ENCODE measurements around the gene CCDC60. TPM values are rescaled to one million over a fixed set of nuclear protein-coding genes. Genes with fewer than 3 reads are reported as not detected.

The CCDC60 gene
- total RNA-seq, 4 donors from 2014 or later, result 1.6 TPM; not detected in 3

- H3K27me3 ChIP-seq, result no peaks in the 10 kb centered on the region
- H3K4me3 ChIP-seq, result no peak overlapping the region
- TF ChIP-seq CTCF (IDR thresholded peaks at IDR 0.05) (no peak), POLR2A (IDR thresholded peaks at IDR 0.05) (no peak)
- H3K9me3 ChIP-seq, result no peaks in the 10 kb centered on the region
- H3K4me1 ChIP-seq, result no peaks in the 10 kb centered on the region
- H3K27ac ChIP-seq, result no peak overlapping the region
- no peaks in the 10 kb centered on the region for H3K36me3 ChIP-seq
- DNase-seq, result no peak
These were observed 35.4 kb upstream of the CCDC60 start for GRCh38 chr12:119299130-119299529.

- no peak overlapping the region for H3K4me3 ChIP-seq
- no peak overlapping the region for H3K27ac ChIP-seq
- no peaks in the 10 kb centered on the region for H3K36me3 ChIP-seq
- TF ChIP-seq CTCF (IDR thresholded peaks at IDR 0.05), result no peak
- no peak for TF ChIP-seq POLR2A (IDR thresholded peaks at IDR 0.05)
- no peaks in the 10 kb centered on the region for H3K9me3 ChIP-seq
- no peak for DNase-seq
- no peaks in the 10 kb centered on the region for H3K27me3 ChIP-seq
- H3K4me1 ChIP-seq, result no peaks in the 10 kb centered on the region
These were observed 33.1 kb upstream of the CCDC60 start for GRCh38 chr12:119301379-119301778.

- Histone ChIP-seq H3K4me3 (no peak overlapping the region), H3K4me1 (no peaks in the 10 kb centered on the region), H3K27ac (no peak overlapping the region), H3K9me3 (no peaks in the 10 kb centered on the region), H3K27me3 (no peaks in the 10 kb centered on the region), H3K36me3 (no peaks in the 10 kb centered on the region)
- no peak for TF ChIP-seq POLR2A (IDR thresholded peaks at IDR 0.05)
- no peak for TF ChIP-seq CTCF (IDR thresholded peaks at IDR 0.05)
- no peak for DNase-seq
These were observed 32.0 kb upstream of the CCDC60 start for GRCh38 chr12:119302451-119303080.

- no peak overlapping the region for H3K27ac ChIP-seq
- no peaks in the 10 kb centered on the region for H3K9me3 ChIP-seq
- no peaks in the 10 kb centered on the region for H3K27me3 ChIP-seq
- TF ChIP-seq CTCF (IDR thresholded peaks at IDR 0.05) (no peak), POLR2A (IDR thresholded peaks at IDR 0.05) (no peak)
- H3K4me3 ChIP-seq, result no peak overlapping the region
- no peaks in the 10 kb centered on the region for H3K36me3 ChIP-seq
- H3K4me1 ChIP-seq, result no peaks in the 10 kb centered on the region
- no peak for DNase-seq
These were observed 27.9 kb upstream of the CCDC60 start for GRCh38 chr12:119306593-119306992.

- no peaks in the 10 kb centered on the region for H3K27me3 ChIP-seq
- TF ChIP-seq CTCF (IDR thresholded peaks at IDR 0.05), result no peak
- no peak for TF ChIP-seq POLR2A (IDR thresholded peaks at IDR 0.05)
- H3K4me1 ChIP-seq, result no peaks in the 10 kb centered on the region
- no peak for DNase-seq
- H3K9me3 ChIP-seq, result no peaks in the 10 kb centered on the region
- H3K27ac ChIP-seq, result no peak overlapping the region
- H3K4me3 ChIP-seq, result no peak overlapping the region
- no peaks in the 10 kb centered on the region for H3K36me3 ChIP-seq
These were observed 26.8 kb upstream of the CCDC60 start for GRCh38 chr12:119307747-119308146.
